ENCODE results near the gene SMG1. TPM values are rescaled to one million over a fixed set of nuclear protein-coding genes. Genes with fewer than 3 reads are reported as not detected.

The SMG1 gene
- total and polyA plus RNA-seq, 2 of the 13 experiments (the other 11 are each of a cell fraction or from before 2014, with no cell fraction given): 48.7 to 53.7 TPM

GRCh38 chr16:18936727-18937340, 10.6 kb upstream of the SMG1 start (continued):
- no peak for TF ChIP-seq MAFK (conservative IDR thresholded peaks at IDR 0.05 in 1 of 2, IDR thresholded peaks at IDR 0.05 in 1 of 2; ENCODE audit: low read length in 2 of 2)
- TF ChIP-seq POLR2A (IDR thresholded peaks at IDR 0.05; ENCODE audit: insufficient read depth in 1 of 2, low read depth in 2 of 2, low read length in 2 of 2): no peak
- peak; percentile 73 for TF ChIP-seq THAP11 (CRISPR knock-in tag; IDR thresholded peaks at IDR 0.05)
- peak; percentile 95 for TF ChIP-seq FOXP4 (CRISPR knock-in tag; IDR thresholded peaks at IDR 0.05)
- TF ChIP-seq DMTF1 (CRISPR knock-in tag; IDR thresholded peaks at IDR 0.05): no peak
- peak; percentile 63; the same call in 1 of the 2 replicates for TF ChIP-seq ZNF670 (CRISPR knock-in tag; IDR thresholded peaks at IDR 0.05; ENCODE audit: borderline replicate concordance)
- TF ChIP-seq SAP130 (CRISPR knock-in tag; IDR thresholded peaks at IDR 0.05; ENCODE audit: low read depth): peak; percentile 89
- peak; percentile 59; the same call in 1 of the 2 replicates for TF ChIP-seq ZNF709 (CRISPR knock-in tag; IDR thresholded peaks at IDR 0.05)
- peak; percentile 77 for TF ChIP-seq HDAC1 (CRISPR knock-in tag; IDR thresholded peaks at IDR 0.05)
- no peak for TF ChIP-seq KIAA2018 (CRISPR knock-in tag; IDR thresholded peaks at IDR 0.05; ENCODE audit: borderline replicate concordance)
- TF ChIP-seq STAG1 (CRISPR knock-in tag; IDR thresholded peaks at IDR 0.05): no peak
- TF ChIP-seq THAP8 (CRISPR knock-in tag; IDR thresholded peaks at IDR 0.05; ENCODE audit: borderline replicate concordance): no peak
- peak; percentile 83; the same call in 1 of the 2 replicates for TF ChIP-seq ZNF33B (CRISPR knock-in tag; IDR thresholded peaks at IDR 0.05)
- no peak for TF ChIP-seq RFXANK (CRISPR knock-in tag; IDR thresholded peaks at IDR 0.05)
- TF ChIP-seq MIXL1 (CRISPR knock-in tag; IDR thresholded peaks at IDR 0.05): peak; percentile 90
- TF ChIP-seq ZNF331 (CRISPR knock-in tag; IDR thresholded peaks at IDR 0.05): peak; percentile 76; the same call in 1 of the 2 replicates
- TF ChIP-seq TAF1 (CRISPR knock-in tag; IDR thresholded peaks at IDR 0.05): no peak
- TF ChIP-seq ZNF761 (CRISPR knock-in tag; conservative IDR thresholded peaks at IDR 0.05): no peak
